NCI-H774 (cell line): Measurements from ENCODE around the gene CLRN3.

Experiments used
- DNase-seq: peaks from one replicate; lab custom pipeline; 2025; lab: John Stamatoyannopoulos, UW

CLRN3 gene

GRCh38 chr10:127899766-127900387 lies 7.1 kb upstream of the CLRN3 start:
- no peak for DNase-seq

- DNase-seq: no peak
Measured at GRCh38 chr10:127897177-127897576, 4.4 kb upstream of the CLRN3 start.

GRCh38 chr10:127896590-127896989 lies 3.8 kb upstream of the CLRN3 start:
- DNase-seq: no peak

- DNase-seq: no peak
Measured at GRCh38 chr10:127894146-127894545, 1.4 kb upstream of the CLRN3 start.

- DNase-seq: no peak
Measured at GRCh38 chr10:127890832-127891334, 1.9 kb downstream of the CLRN3 start.

GRCh38 chr10:127890216-127890615 lies 2.5 kb downstream of the CLRN3 start:
- no peak for DNase-seq

GRCh38 chr10:127889605-127890195 lies 3.0 kb downstream of the CLRN3 start:
- no peak for DNase-seq

- no peak for DNase-seq
Measured at GRCh38 chr10:127888521-127889312, 4.0 kb downstream of the CLRN3 start.

GRCh38 chr10:127887541-127888415 lies 5.0 kb downstream of the CLRN3 start:
- DNase-seq: no peak

GRCh38 chr10:127886371-127887051 lies 6.2 kb downstream of the CLRN3 start:
- DNase-seq: no peak

- DNase-seq: no peak
Measured at GRCh38 chr10:127884501-127884900, 8.2 kb downstream of the CLRN3 start.

- no peak for DNase-seq
Measured at GRCh38 chr10:127883516-127883915, 9.2 kb downstream of the CLRN3 start.

- no peak for DNase-seq
Measured at GRCh38 chr10:127882801-127883459, 9.8 kb downstream of the CLRN3 start.

GRCh38 chr10:127882391-127882790 lies 10.3 kb downstream of the CLRN3 start:
- DNase-seq: no peak

- DNase-seq: no peak
Measured at GRCh38 chr10:127881262-127881661, 11.5 kb downstream of the CLRN3 start.

- DNase-seq: no peak
Measured at GRCh38 chr10:127880557-127880956, 12.2 kb downstream of the CLRN3 start.

GRCh38 chr10:127878475-127879055 lies 14.2 kb downstream of the CLRN3 start:
- no peak for DNase-seq

GRCh38 chr10:127877699-127878098 lies 15.0 kb downstream of the CLRN3 start:
- no peak for DNase-seq

GRCh38 chr10:127877116-127877515 lies 15.6 kb downstream of the CLRN3 start:
- no peak for DNase-seq

GRCh38 chr10:127875916-127876315 lies 16.8 kb downstream of the CLRN3 start:
- DNase-seq: no peak

- no peak for DNase-seq
Measured at GRCh38 chr10:127875449-127875765, 17.3 kb downstream of the CLRN3 start.
